GM13976 (cell line): Measurements from ENCODE around the gene SYT13.

Source experiments
- DNase-seq: peaks from one replicate; pipeline ENCODE4 v3.0.0; 2012; ENCODE audit warnings: low spot score
- CTCF ChIP-seq: IDR thresholded peaks from 2 replicates; pipeline ENCODE4 v1.5.1; 2012; ENCODE audit warnings: borderline replicate concordance, mild to moderate bottlenecking; ENCODE audit not compliant: insufficient read depth; ENCODE audit errors: extremely low read depth, missing control alignments, control extremely low read depth
- in situ Hi-C: fragments of 300-500 bp; cut with MboI; formaldehyde crosslinking; loops from one replicate; pipeline ENCODE4 v1.12.0; 2022; ENCODE audit warnings: low sequenced_read_pairs, mixed read lengths, inconsistent platforms; ENCODE audit not compliant: unreplicated experiment

SYT13 gene

GRCh38 chr11:45215098-45215865 lies 70.9 kb downstream of the SYT13 start:
- in situ Hi-C loops = no loop called here
- DNase-seq = no peak
- TF ChIP-seq CTCF = no peak

GRCh38 chr11:45213717-45214116 lies 72.4 kb downstream of the SYT13 start:
- in situ Hi-C loops = no loop called here
- no peak for TF ChIP-seq CTCF
- DNase-seq = no peak

GRCh38 chr11:45213316-45213665 lies 72.8 kb downstream of the SYT13 start:
- no peak for TF ChIP-seq CTCF
- DNase-seq = no peak
- in situ Hi-C loops = no loop called here

- in situ Hi-C loops = no loop called here
- DNase-seq = no peak
- TF ChIP-seq CTCF = no peak
These were observed 73.4 kb downstream of the SYT13 start for GRCh38 chr11:45212566-45213315.

- no peak for TF ChIP-seq CTCF
- no peak for DNase-seq
- in situ Hi-C loops = no loop called here
These were observed 74.4 kb downstream of the SYT13 start for GRCh38 chr11:45211732-45212131.

GRCh38 chr11:45210846-45211245 lies 75.3 kb downstream of the SYT13 start:
- in situ Hi-C loops = no loop called here
- no peak for DNase-seq
- TF ChIP-seq CTCF = no peak
